Measurements from ENCODE around the gene PTPRM. TPM values are rescaled to one million over a fixed set of nuclear protein-coding genes. Genes with fewer than 3 reads are reported as not detected.
A peak's percentile ranks its signal among the peaks of the same experiment; 100 is the strongest.
"Not testable (repeated sequence)": the region's sequence is repeated elsewhere in the genome, so short reads cannot be mapped to it uniquely, and the experiment has no call there.

PTPRM gene
- polyA plus RNA-seq, 4 donors: 80.0 to 105 (median 98.2) TPM

DNA sequence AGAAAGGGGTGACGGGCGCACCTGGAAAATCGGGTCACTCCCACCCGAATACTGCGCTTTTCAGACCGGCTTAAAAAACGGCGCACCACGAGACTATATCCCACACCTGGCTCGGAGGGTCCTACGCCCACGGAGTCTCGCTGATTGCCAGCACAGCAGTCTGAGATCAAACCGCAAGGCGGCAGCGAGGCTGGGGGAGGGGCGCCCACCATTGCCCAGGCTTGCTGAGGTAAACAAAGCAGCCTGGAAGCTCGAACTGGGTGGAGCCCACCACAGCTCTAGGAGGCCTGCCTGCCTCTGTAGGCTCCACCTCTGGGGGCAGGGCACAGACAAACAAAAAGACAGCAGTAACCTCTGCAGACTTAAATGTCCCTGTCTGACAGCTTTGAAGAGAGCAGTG, 399.6 kb downstream of the PTPRM start:
- DNase-seq (ENCODE audit: low read depth in 4 of 4, low spot score in 3 of 4): not testable (repeated sequence)

DNA sequence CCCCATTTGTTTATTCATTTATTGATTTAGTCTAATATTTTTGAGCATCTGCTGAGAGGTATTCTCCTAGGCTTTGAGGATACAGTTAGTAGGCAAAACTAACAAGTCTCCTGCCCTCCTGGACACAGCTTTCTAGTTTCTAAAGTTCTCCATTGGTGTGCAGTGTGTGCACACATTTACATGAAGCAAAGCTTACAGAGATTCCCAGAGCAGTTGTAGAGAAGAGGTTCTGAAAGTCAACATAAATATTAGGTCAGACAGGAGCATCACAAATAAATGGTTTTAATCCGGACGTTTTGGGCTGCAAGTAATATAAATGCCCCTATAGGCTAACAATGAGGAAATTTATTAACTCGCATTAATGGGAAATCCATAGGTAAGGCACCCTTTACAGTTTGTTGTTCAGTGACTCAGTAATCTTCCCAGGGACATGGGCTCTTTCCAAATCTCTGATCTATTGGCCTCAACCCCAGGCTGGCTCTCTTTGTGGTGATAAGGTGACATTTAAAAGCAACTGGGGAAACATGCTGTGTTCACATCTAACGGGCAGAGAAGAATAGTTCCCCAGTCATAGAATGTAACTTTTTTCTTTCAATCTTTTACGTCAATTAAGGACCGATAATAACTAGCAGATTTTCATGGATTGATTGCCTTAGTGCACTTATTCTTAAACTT, 407.2 kb downstream of the PTPRM start:
- DNase-seq (ENCODE audit: low read depth in 4 of 4, low spot score in 3 of 4): no peak

DNA sequence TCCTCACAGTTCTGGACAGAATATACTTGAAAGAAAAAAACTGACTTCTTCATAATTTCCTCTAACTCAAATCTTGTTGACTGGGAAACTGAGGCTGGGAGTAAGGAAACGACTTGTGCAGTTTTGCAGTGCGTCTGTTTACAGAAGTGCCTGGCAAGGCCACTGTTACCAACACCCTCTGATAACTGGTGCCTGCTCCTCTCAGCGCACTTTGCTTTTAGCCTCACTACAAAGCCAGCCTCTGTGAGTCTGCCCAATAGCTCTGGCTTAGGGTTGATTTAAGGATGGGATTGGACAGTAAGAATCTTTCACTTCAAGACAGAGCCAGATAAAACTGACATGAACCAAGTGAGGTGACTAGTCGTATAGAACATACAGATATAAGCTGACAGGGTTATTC, 410.8 kb downstream of the PTPRM start:
- DNase-seq (ENCODE audit: low read depth in 4 of 4, low spot score in 3 of 4): no peak

DNA sequence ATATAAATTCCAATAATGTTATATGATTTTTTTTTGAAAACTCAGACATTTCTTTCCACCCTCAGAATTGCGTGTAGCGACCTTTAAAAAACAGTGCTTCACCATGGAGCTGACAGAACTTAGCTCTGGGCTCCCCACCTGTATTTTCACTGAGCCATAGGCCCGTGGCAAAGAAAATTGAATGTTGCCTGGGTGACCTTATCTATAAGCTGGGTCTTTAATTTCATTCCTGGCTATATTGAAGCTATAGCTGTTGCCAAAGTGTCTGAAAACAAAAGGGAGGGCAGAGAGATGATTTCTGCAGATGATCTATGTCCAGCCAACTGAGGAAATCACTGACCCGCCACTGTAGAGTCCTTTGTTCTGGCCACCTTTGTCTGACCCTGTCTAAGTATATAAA, 411.7 kb downstream of the PTPRM start:
- no peak for DNase-seq (ENCODE audit: low read depth in 4 of 4, low spot score in 3 of 4)

DNA sequence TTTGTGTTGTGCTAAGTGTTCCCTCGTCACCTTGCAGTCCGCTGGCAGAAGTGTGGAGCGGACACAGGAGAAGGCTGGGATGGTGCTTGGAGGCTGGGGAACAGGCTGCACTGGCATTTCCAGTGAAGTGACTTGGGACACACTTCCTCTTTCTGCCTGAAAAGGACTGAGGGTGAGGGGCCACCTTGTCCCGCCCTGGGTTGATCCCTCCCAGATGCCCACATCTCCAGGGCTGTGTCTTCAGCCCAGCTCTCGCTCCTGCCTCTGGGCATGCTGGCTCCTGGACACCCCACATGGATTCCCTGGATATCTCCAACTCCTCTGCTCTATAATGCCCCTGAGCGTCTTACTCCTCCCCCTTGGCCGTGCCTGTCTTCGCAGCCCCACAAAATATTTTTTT, 412.6 kb downstream of the PTPRM start:
- no peak for DNase-seq (ENCODE audit: low read depth in 4 of 4, low spot score in 3 of 4)

DNA sequence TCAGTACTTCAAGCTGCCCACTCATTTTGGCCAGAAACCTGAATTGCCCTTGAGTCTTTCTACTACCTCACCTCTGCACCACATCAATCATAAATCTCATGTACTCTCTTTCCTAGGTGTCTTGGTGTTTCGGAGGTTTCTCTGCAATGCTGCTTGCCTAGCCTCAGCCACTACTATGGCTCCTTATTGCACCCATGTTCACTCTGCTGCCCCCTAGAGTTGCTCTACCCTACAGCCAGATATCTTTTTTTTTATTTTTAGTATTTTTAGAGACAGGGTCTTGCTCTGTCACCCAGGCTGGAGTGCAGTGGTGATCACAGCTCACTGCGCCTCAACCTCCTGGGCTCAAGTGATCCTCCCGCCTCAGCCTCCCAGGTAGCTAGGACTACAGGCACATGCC, 413.0 kb downstream of the PTPRM start:
- no peak for DNase-seq (ENCODE audit: low read depth in 4 of 4, low spot score in 3 of 4)

DNA sequence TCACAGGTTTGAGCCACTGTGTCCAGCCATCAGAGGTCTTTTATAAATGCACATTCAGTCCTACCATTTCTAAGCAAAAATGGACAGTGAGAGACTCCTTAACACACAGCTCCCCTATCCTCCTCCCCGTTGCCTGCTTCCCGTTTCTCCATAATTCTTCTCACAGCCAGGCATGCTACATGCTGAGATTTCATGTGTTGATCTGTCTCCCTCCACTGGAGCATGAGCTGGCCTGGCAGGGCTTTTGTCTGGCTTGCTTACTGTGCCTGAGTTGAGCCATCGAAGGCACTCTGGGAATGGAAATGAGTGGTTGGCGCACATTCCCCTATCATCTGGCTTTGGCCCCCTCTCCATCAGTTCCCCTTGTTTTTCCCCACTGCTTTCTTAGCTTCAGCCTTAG, 413.5 kb downstream of the PTPRM start:
- peak in 1 of 4 donors; percentile 22 for DNase-seq (ENCODE audit: low read depth in 4 of 4, low spot score in 3 of 4)

DNA sequence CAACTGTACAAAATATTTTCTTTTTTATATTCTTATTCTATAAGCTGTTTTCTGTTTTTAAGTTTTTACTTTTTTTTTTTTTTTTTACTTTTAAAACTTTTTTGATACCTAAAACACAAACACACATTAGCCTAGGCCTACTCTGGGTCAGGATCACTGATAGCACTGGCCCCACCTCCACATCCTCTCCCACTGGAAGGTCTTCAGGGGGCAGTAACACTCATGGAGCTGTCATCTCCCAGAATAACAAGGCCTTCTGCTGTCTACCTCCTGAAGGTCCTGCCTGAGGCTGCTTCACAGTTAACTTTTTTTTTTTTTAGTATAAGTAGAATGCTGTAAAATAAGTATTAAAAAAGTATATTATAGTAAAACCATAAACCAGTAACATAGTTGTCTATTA, 415.1 kb downstream of the PTPRM start:
- no peak for DNase-seq (ENCODE audit: low read depth in 4 of 4, low spot score in 3 of 4)

DNA sequence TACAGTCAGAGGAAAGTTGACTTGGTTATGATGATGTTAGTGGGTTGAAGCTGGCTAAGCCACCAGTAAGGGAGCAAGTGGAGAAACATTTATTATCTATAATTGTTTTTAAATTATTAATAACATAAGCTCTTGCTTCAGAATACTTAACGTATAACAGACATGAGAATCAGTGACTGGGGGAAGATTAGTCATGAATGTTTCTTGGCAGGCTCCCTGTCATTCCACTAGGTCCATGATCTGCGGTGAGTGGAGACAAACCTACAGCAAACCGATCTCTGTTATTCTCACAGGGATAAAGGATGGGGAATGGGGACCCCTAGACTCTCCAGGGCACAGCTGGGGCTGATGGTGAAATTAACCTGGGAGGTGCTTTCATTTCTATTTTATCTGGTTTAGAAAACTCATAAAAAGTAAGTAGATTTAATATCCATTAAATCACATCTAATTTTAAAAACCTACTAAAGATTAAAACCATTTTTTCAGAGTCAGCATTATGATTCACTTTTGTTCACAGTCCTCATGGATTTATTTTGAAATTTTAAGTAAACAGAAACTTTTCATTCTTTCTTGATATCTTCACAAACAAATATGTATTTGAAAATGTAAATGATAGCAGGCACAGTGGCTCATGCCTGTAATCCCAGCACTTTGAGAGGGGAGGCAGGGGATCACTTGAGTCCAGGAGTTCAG, 420.3 kb downstream of the PTPRM start:
- DNase-seq (ENCODE audit: low read depth in 4 of 4, low spot score in 3 of 4): no peak

DNA sequence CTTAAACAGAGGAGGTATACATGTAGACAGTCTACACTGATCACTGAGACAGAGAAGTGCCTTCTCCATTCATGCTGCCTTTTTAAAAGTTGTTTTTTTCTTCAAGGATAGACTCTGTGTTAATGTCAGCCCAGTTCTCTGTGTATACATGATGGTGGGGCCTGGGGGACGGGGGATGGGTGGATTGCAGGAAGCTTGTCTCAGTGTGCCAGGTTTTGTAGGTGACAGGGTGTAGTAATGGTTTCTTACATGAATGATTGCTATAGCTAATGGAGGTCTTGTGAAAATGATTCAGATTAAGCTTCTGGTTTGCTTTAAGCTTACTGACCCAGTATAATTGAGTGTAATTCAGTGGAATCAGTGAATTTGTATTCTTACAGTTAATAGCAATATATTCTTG, 423.6 kb downstream of the PTPRM start:
- no peak for DNase-seq (ENCODE audit: low read depth in 4 of 4, low spot score in 3 of 4)

DNA sequence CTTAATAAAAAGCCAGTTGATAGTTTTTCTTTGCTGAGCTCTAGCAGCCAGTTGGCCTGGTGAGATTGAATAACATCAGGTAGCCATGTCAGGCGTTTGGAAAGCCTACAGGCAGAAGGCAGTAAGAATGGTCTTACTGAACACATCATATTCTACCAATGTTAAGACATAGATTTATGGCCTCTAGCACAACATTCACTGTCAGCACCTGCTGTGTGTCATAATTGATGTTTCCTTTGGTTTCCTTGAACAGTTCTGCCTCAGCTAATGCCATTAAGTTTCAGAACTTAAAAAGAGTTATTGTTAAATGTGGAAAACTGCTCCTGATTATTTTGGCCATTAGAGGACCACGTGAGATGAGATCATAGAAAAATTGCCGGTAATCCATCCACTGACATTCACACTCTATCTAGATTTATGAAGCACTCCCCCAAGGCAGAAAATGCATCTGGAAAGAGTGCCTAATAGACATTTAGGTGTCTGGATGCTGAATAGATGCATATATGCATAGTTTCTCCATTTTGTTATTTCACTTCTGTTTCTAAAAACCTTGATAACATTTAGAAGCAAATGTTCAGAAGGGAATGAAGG, 434.7 kb downstream of the PTPRM start:
- no peak for DNase-seq (ENCODE audit: low read depth in 4 of 4, low spot score in 3 of 4)

DNA sequence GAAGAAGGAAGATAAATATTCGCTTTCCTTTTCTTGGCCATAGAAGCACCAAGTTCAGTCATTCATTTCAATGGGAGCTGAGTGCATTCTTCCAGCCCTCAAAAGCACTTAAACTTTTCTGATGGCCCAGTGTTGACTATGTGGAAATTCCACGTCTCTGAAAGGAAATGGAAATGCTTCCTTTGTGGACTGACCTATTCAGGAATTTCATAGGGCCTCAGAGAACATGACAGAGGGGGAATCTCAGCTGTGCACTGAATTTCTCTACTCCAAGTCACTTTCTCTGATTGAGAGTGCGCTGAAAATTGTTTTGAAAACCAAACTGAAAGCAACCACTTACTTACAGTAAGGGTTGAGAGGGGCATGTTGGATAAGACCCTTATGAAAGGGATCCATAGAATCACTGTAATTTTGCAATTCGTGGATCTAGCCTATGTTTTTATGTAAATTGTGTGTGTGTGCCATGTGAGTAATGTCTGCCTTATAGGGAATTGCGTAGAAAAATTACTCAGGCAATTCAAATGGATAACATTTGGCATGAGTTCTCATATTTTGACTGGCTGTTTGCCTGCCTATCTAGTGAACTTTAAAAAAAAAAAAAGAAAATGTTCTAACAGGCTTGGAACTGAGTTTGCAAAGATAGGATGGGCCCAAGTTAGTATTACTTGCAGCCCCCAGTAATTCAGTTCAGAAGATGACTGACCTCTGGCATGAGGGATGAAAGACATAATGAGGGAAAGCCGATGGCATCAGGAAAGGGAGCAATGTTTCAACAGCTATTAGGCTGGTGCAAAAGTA, 437.0 kb downstream of the PTPRM start:
- no peak for DNase-seq (ENCODE audit: low read depth in 4 of 4, low spot score in 3 of 4)

DNA sequence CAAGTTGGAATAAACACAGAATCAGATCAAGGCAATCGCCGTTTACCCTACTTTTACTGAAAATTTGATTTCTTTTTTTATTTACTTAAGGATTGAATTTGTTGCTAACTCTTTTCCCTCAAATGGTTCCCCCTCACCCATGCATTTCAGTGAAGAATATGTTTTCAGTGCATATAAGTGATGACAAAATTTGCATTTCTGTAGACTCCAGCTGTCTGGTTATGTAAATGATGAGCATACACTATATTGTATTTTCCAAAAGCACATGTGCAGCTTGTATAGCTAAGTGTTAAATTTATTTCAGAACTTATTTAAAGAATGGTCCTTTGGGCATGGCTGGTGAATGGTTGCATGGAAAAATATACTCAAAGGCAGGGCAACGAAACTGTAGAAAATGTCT, 437.7 kb downstream of the PTPRM start:
- DNase-seq (ENCODE audit: low read depth in 4 of 4, low spot score in 3 of 4): no peak

DNA sequence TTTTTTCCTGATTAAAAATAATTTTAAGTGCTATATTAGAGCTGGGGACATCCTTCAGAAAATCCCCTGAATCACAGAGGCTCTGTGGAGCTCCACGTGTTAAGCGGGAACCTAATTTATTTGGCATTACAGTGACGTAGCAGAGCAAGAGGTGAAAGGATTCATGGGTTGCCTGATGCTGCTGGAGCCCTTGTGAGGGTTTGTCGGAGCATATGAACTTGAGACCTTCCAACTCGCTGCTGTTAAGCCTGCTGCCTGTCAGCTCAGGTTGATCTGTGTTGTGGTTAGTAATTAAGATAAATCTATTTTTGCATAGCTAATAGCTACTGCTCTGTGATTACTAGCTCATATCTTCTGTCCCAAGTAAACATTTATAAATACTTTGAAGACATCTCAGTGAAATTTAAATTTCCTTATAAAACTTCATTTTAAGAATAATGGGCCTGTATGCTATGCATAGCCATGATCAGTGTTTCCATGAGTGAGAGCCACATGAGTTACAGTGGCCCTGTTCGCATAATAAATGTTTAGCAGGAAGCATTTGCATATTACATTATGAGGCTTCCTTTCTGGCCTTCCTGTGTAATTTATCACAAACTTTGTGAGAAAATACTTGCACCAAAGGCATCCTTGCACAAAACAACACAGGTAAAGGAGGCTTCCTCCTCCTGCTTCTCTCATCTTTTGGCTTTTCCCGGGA, 438.9 kb downstream of the PTPRM start:
- DNase-seq (ENCODE audit: low read depth in 4 of 4, low spot score in 3 of 4): no peak

DNA sequence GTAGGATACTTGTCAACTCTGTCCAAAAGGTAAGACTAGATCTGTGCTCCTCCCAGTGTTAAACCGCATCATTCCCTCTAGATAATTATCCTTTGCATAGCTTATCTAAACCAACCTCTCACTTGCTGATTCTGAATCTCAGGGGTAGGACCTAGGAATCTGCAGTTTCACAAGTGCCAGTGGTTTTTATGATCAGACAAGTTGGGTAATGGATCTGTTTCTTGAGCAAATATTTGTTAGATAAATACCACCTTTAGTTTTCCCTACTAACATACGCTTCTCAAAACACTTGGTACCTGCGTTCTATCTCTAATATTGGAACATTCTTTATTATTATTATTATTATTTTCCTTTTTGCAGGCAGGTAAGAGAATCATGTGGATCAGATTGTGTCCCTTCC, 439.9 kb downstream of the PTPRM start:
- DNase-seq (ENCODE audit: low read depth in 4 of 4, low spot score in 3 of 4): no peak

DNA sequence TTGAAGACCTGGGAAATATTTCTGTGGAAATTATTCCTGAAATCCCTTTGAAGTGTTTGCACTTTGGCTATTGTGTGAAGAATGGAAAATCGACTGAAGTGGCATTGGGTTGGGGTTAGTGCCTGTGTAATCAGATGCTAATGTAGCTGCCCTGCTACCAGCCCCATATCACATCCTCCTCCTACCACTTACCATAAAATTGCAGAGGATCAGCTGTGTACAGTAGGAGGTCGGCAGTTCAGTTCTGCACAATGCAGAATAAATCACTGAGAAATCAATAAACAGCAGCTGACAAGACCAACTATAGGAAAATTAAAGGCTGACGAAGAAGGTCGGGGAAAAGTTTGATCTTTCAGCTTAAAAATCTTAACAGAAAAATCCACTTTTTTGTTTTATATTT, 440.9 kb downstream of the PTPRM start:
- DNase-seq (ENCODE audit: low read depth in 4 of 4, low spot score in 3 of 4): no peak

DNA sequence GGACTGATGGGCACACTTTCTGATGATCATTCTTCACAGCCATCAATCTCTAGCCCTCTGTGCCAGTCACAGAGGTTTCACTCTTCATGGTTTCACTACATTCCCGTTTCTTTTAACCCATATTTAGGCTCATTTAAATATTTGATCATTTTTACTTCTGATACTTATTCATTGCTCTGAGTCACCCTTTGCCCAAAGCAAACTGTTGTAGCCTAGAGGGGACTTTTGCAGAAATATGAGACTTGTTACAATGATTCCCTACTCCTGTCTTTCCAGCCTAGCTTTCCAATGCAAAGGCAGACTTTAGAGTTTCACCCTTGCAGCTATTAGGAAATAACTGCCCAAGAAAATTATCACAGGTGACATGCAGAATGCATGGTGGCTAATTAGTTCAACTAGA, 444.2 kb downstream of the PTPRM start:
- no peak for DNase-seq (ENCODE audit: low read depth in 4 of 4, low spot score in 3 of 4)

DNA sequence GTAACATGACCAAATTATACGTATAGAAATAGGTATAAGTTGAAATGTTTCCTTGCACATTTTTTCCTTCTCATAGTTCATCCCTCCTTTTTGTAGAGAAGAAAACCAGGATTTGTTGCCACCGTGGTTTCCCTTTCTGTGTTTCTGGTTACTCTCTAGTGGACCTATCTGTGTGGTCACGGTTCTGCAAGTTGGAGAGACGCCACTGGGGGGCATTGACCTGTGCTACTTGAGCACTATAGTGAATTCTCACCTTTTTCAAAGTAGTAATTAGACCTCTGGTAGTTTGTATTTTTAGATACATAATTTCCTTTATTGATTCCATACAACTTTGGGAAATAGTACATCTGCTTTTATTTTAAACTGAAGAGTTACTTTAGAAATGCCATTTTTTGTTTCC, 444.8 kb downstream of the PTPRM start:
- no peak for DNase-seq (ENCODE audit: low read depth in 4 of 4, low spot score in 3 of 4)

DNA sequence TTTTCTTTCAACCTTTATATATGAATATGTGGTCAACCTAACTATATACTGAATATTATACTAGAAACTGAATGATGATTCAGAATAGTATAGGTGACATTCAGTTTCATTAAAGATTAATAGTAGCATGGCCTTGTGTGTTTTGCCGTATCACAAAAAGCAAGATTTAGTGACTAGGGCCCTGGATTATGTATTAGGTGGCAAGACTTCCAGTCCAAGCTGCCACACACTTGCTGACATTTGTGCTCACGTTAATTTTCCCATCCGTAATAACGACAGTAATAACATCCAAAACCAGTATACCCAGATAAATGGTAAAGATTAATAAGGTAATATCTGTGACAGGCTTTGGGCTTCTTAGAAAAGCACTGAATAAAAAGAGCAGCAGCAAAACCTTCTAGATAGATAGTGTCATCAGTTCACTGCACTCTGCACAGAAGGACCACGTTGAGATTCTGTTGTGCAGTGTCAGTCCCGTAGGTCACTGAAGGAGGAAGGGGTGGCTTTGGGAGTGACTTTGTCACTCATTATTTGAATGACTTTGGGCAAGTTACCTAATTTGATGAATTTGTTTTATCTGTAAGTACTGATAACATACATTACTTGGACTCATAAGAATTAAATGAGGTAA, 451.7 kb downstream of the PTPRM start:
- DNase-seq (ENCODE audit: low read depth in 4 of 4, low spot score in 3 of 4): no peak

DNA sequence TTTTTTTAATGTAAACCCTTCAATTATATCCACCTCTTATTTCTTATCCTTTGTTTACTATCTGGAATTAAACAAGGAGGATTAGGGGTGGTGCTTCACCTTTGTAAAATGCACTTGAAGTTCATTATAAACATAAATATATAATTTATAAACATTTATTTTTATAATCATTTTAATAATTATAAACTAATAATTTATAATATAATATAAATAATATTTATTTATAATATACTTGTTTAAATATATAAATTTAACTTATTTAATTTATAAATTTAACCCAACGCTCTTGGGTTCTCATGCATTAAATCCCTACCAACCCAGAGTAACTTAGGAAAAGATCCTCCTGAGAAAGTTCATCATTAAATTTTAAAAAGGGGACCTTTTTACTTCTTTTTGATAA, 452.5 kb downstream of the PTPRM start:
- DNase-seq (ENCODE audit: low read depth in 4 of 4, low spot score in 3 of 4): no peak
